K562 (cell line): ENCODE data around the gene TRMT10A. TPM values are rescaled to one million over a fixed set of nuclear protein-coding genes. Genes with fewer than 3 reads are reported as not detected.

Source experiments
- ATAC-seq: fragments of 200-7000 bp; cut with Tn5 transposase; 3 replicates; pipeline ENCODE4 v1.9.1; 2020; ENCODE audit warnings: moderate library complexity
- BruUV-seq: library from RNA; stranded (reverse); fragments of 400-500 nt; replicated peaks from 2 replicates; lab custom pipeline; 2021; lab: Mats Ljungman, UMichigan
- CTCF ChIA-PET: fragments of 300-600 bp; formaldehyde crosslinking; extraction: SDS; loops from one replicate; lab custom pipeline; 2021; ENCODE audit warnings: low intra/inter-chr PET ratio; lab: Yijun Ruan, JAX
- POLR2A ChIA-PET: fragments of 300-600, 350-650 bp; sonication (Branson Sonifier 250); formaldehyde crosslinking; extraction: SDS; loops from one replicate; lab custom pipeline; 2021; ENCODE audit warnings: antibody characterized with exemption, inconsistent platforms; lab: Yijun Ruan, JAX
- DNase-seq, 4 experiments: peaks; one replicate each; pipeline versions ENCODE4 v3.0.0 to v3.0.0-alpha.2; 2011 to 2018; ENCODE audit warnings: low spot score in 3 of 4, mixed read lengths in 3 of 4; ENCODE audit errors: extremely low read depth in 1 of 4
- FAIRE-seq: peaks from 2 replicates; lab custom pipeline; 2011; peaks lifted over from hg19 to GRCh38; lab: Jason Lieb, UNC
- H2AFZ ChIP-seq: 2 replicates; pipeline ENCODE4 v1.6.0; 2011; ENCODE audit warnings: low read depth, low read length, control low read depth, inconsistent platforms
- H3K27ac ChIP-seq: fragments of 200-600 bp; 3 replicates; pipeline ENCODE4 v1.8.0; 2011; ENCODE audit warnings: low read depth, mild to moderate bottlenecking, control low read depth, inconsistent platforms, low read length, moderate library complexity, mixed read lengths; ENCODE audit errors: extremely low read depth
- H3K27me3 ChIP-seq, 2 experiments: fragments of 300-600 bp in 1 of 2; 2 replicates in 1 of 2; 3 replicates in 1 of 2; pipeline versions ENCODE4 v1.6.0 to v1.8.0; 2011; ENCODE audit warnings: inconsistent platforms in 2 of 2, low read length in 2 of 2, mild to moderate bottlenecking in 1 of 2, mixed read lengths in 1 of 2, moderate library complexity in 1 of 2; ENCODE audit not compliant: control insufficient read depth in 2 of 2, insufficient read depth in 2 of 2
- H3K36me3 ChIP-seq: fragments of 300-600 bp; 3 replicates; pipeline ENCODE4 v1.8.0; 2011; ENCODE audit warnings: mild to moderate bottlenecking, low read length, inconsistent platforms; ENCODE audit not compliant: control insufficient read depth, insufficient read depth
- H3K4me1 ChIP-seq, 2 experiments: fragments of 200-600 bp in 1 of 2; replicated peaks in 1 of 2; 2 replicates in 1 of 2; 3 replicates in 1 of 2; pipeline versions ENCODE4 v1.5.1 to v1.8.0; 2011; ENCODE audit warnings: inconsistent platforms in 2 of 2, low read length in 2 of 2, mild to moderate bottlenecking in 1 of 2, mixed read lengths in 1 of 2, moderate library complexity in 1 of 2; ENCODE audit not compliant: control insufficient read depth in 2 of 2, insufficient read depth in 2 of 2
- H3K4me2 ChIP-seq: 2 replicates; pipeline ENCODE4 v1.6.1; 2011; ENCODE audit warnings: low read length, control low read depth, inconsistent platforms, mixed read lengths; ENCODE audit not compliant: insufficient read depth
- H3K4me3 ChIP-seq: fragments of 200-600 bp; sonication (generic), shearing (Covaris generic); 2 replicates; pipeline ENCODE4 v1.5.1; 2016; ENCODE audit warnings: control low read depth, inconsistent platforms
- H3K79me2 ChIP-seq: fragments of 200-600 bp; 3 replicates; pipeline ENCODE4 v1.8.0; 2011; ENCODE audit warnings: low read length, inconsistent platforms; ENCODE audit not compliant: control insufficient read depth, insufficient read depth
- H3K9ac ChIP-seq, 2 experiments: 2 replicates each; pipeline versions ENCODE4 v1.6.0 to v1.6.1; 2011; ENCODE audit warnings: low read depth in 2 of 2, low read length in 2 of 2, control low read depth in 1 of 2, inconsistent platforms in 1 of 2, mild to moderate bottlenecking in 1 of 2, mixed read lengths in 1 of 2; ENCODE audit not compliant: insufficient read depth in 1 of 2
- H3K9me1 ChIP-seq: one replicate; pipeline ENCODE4 v1.6.0; 2011; ENCODE audit warnings: inconsistent platforms, mild to moderate bottlenecking, low read length, moderate library complexity; ENCODE audit not compliant: control insufficient read depth, insufficient read depth
- H3K9me3 ChIP-seq: replicated peaks from 2 replicates; pipeline ENCODE4 v1.5.1; 2011; ENCODE audit warnings: low read depth, low read length, inconsistent platforms; ENCODE audit not compliant: control insufficient read depth, insufficient read depth
- H4K20me1 ChIP-seq: replicated peaks from 2 replicates; pipeline ENCODE4 v1.6.1; 2011; ENCODE audit warnings: low read length, inconsistent platforms, mixed read lengths; ENCODE audit not compliant: control insufficient read depth, insufficient read depth
- BRCA1 ChIP-seq, 2 experiments: fragments of 450-650 bp in 1 of 2; sonication (generic) in 1 of 2; formaldehyde crosslinking in 1 of 2; IDR thresholded peaks; 2 replicates each; pipeline versions ENCODE4 v1.5.0 to v1.6.1; 2017 to 2020; ENCODE audit warnings: mild to moderate bottlenecking in 1 of 2, missing genetic modification reagents in 1 of 2
- FUS ChIP-seq: fragments of 200-400 bp; formaldehyde crosslinking; optimal IDR thresholded peaks from 2 replicates; pipeline ENCODE3; 2017; ENCODE audit warnings: low read depth, low read length
- HLTF ChIP-seq: fragments of 450-650 bp; IDR thresholded peaks from 2 replicates; pipeline ENCODE4 v1.6.1; 2016
- HNRNPH1 ChIP-seq: fragments of 200-400 bp; formaldehyde crosslinking; optimal IDR thresholded peaks from 2 replicates; pipeline ENCODE3; 2017; ENCODE audit warnings: low read depth, mild to moderate bottlenecking, low read length, moderate library complexity
- L3MBTL2 ChIP-seq: fragments of 450-650 bp; IDR thresholded peaks from 2 replicates; pipeline ENCODE4 v1.6.1; 2016; ENCODE audit warnings: mild to moderate bottlenecking, moderate library complexity
- MED1 ChIP-seq: sonication (generic); formaldehyde crosslinking; IDR thresholded peaks from 2 replicates; pipeline ENCODE4 v1.8.1; 2023; ENCODE audit warnings: missing genetic modification reagents, borderline replicate concordance
- RNF219 ChIP-seq: fragments of 250-450 bp; sonication (Bioruptor Pico); IDR thresholded peaks from 2 replicates; pipeline ENCODE4 v1.5.0; 2022; ENCODE audit warnings: mild to moderate bottlenecking
- ZNF398 ChIP-seq: fragments of 250-450 bp; sonication (Bioruptor Pico); IDR thresholded peaks from 2 replicates; pipeline ENCODE4 v1.8.0; 2021; ENCODE audit warnings: moderate library complexity, mild to moderate bottlenecking, inconsistent platforms
- ZNF445 ChIP-seq: fragments of 250-450 bp; sonication (Bioruptor Pico); IDR thresholded peaks from 2 replicates; pipeline ENCODE4 v1.4.0; 2020; ENCODE audit warnings: low read depth, mild to moderate bottlenecking, moderate library complexity
- WGBS: fragments of 100-300 bp; shearing (Covaris generic); methylation state at CpG from one replicate; pipeline ENCODE4 v1.1.6; 2016; ENCODE audit warnings: low coverage, mixed read lengths; ENCODE audit not compliant: insufficient coverage; ENCODE audit errors: missing lambda C conversion rate; 5-methylcytosine and 5-hydroxymethylcytosine counted together
- in situ Hi-C: fragments of 300-500 bp; cut with MboI; formaldehyde crosslinking; loops from 4 replicates; pipeline ENCODE4 v1.15.0; 2018; ENCODE audit warnings: inconsistent platforms, mixed read lengths
- intact Hi-C: fragments of 100-400 bp; cut with micrococcal nuclease; formaldehyde crosslinking; loops from 2 replicates; pipeline ENCODE4 v1.14.2; 2022
- polyA plus RNA-seq, 8 experiments: library from polyadenylated mRNA; depleted of rRNA in 4 of 8; stranded (reverse) in 5 of 8; unstranded in 3 of 8; fragments of >200 nt; fragmentation: Nextera tagmentation in 2 of 8; fragmentation: Illumina TruSeq in 1 of 8; extraction: Ambion mirVana in 2 of 8; extraction: Trizol in 1 of 8; gene quantifications; 2 replicates each; pipeline versions ENCODE4 v1.2.1 to v1.2.3, GENCODE V29; 2011 to 2014; ENCODE audit warnings: inconsistent platforms in 1 of 8, missing spikeins in 1 of 8
- total RNA-seq, 7 experiments: library from RNA; depleted of rRNA in 6 of 7; stranded (reverse); fragments of >200 nt in 6 of 7; fragmentation: Illumina TruSeq in 2 of 7; extraction: Trizol in 2 of 7; gene quantifications; 2 replicates each; pipeline versions ENCODE4 v1.2.1 to v1.2.3, GENCODE V29; 2011 to 2021; ENCODE audit warnings: low replicate concordance in 1 of 7

TRMT10A gene
- total and polyA plus RNA-seq, 9 of the 15 experiments (the other 6 are each of a cell fraction or from before 2014, with no cell fraction given) = 6.5 to 16.1 (median 12.7) TPM

- no peak overlapping the region for H3K4me3 ChIP-seq
- H3K4me2 ChIP-seq = no peak overlapping the region
- H3K36me3 ChIP-seq = no peaks in the 10 kb centered on the region
- H4K20me1 ChIP-seq = no peaks in the 10 kb centered on the region
- no peaks in the 10 kb centered on the region; a peak in 1 of 5 replicates for H3K27me3 ChIP-seq
- H3K9ac ChIP-seq = no peak overlapping the region
- no peaks in the 10 kb centered on the region for H3K4me1 ChIP-seq
- ATAC-seq = no peak
- H3K9me3 ChIP-seq = no peaks in the 10 kb centered on the region
- no peak for DNase-seq
- H3K27ac ChIP-seq = no peak overlapping the region
- ChIA-PET CTCF (no interaction called here), POLR2A (interaction anchor here (0.6 kb wide), 1 partner anchor 109 kb away, joined by 3 read pairs; no protein-coding TSS in a partner anchor)
- H3K9me1 ChIP-seq = no peaks in the 10 kb centered on the region
- FAIRE-seq = no peak
- in situ Hi-C loops = no loop called here
- no peak for TF ChIP-seq HLTF
- no peak for TF ChIP-seq ZNF445 (CRISPR knock-in tag)
- TF ChIP-seq HNRNPH1 = no peak
- TF ChIP-seq L3MBTL2 = no peak
- no peak for TF ChIP-seq BRCA1 (IDR thresholded peaks at IDR 0.05)
- no peak for TF ChIP-seq BRCA1 (CRISPR knock-in tag; IDR thresholded peaks at IDR 0.05)
- no peak for TF ChIP-seq ZNF398
- TF ChIP-seq FUS = no peak
- TF ChIP-seq RNF219 (CRISPR knock-in tag) = no peak
- no peak for TF ChIP-seq MED1 (CRISPR knock-in tag)
- no peaks in the 10 kb centered on the region for H3K79me2 ChIP-seq
- BruUV-seq = no TSS peak
- intact Hi-C loops = no loop called here
- WGBS = 0% methylated on average over 1 of the region's 1 CpG
- H2AFZ ChIP-seq = no peak overlapping the region
Measured at GRCh38 chr4:99571883-99572282, 8.0 kb upstream of the TRMT10A start.
